Neural cell (in vitro differentiated cells): ENCODE results near the gene MLPH. TPM values are rescaled to one million over a fixed set of nuclear protein-coding genes. Genes with fewer than 3 reads are reported as not detected.

Experiments used
- H2AFZ ChIP-seq: fragments of 200-600, 300-800 bp; sonication (generic), shearing (Covaris generic); 2 replicates; pipeline ENCODE4 v1.6.0; 2014; ENCODE audit warnings: low read depth, mild to moderate bottlenecking, antibody characterized with exemption, low read length, moderate library complexity
- H3F3A ChIP-seq: fragments of 200-600 bp; shearing (Covaris generic); 2 replicates; pipeline ENCODE4 v1.6.1; 2016; ENCODE audit warnings: mild to moderate bottlenecking, moderate library complexity, mixed read lengths, antibody characterized with exemption, low read length; ENCODE audit not compliant: insufficient read depth, poor library complexity, severe bottlenecking
- H3K27ac ChIP-seq: fragments of 200-600, 300-800 bp; sonication (generic), shearing (Covaris generic); 2 replicates; pipeline ENCODE4 v1.5.1; 2014; ENCODE audit warnings: mild to moderate bottlenecking, low read length, moderate library complexity
- H3K27me3 ChIP-seq: fragments of 300-800, 200-600 bp; sonication (generic), shearing (Covaris generic); 2 replicates; pipeline ENCODE4 v1.6.0; 2014; ENCODE audit warnings: mild to moderate bottlenecking, low read depth, low read length, moderate library complexity; ENCODE audit not compliant: insufficient read depth
- H3K36me3 ChIP-seq: fragments of 300-800, 200-600 bp; sonication (generic), shearing (Covaris generic); 2 replicates; pipeline ENCODE4 v1.5.1; 2014; ENCODE audit warnings: mild to moderate bottlenecking, antibody characterized with exemption, low read length, moderate library complexity; ENCODE audit not compliant: insufficient read depth
- H3K4me2 ChIP-seq: fragments of 300-800, 200-600 bp; sonication (generic), shearing (Covaris generic); 2 replicates; pipeline ENCODE4 v1.6.0; 2014; ENCODE audit warnings: mild to moderate bottlenecking, low read length
- H3K4me3 ChIP-seq: fragments of 300-800, 200-600 bp; sonication (generic), shearing (Covaris generic); 2 replicates; pipeline ENCODE4 v1.5.1; 2014; ENCODE audit warnings: mild to moderate bottlenecking, low read length, moderate library complexity
- H3K79me2 ChIP-seq: fragments of 200-600 bp; shearing (Covaris generic); replicated peaks from 2 replicates; pipeline ENCODE4 v1.6.0; 2014; ENCODE audit warnings: mild to moderate bottlenecking, low read length, moderate library complexity; ENCODE audit not compliant: insufficient read depth
- H3K9ac ChIP-seq: fragments of 300-800, 200-600 bp; sonication (generic), shearing (Covaris generic); 2 replicates; pipeline ENCODE4 v1.6.1; 2016; ENCODE audit warnings: mild to moderate bottlenecking, low read length, mixed read lengths
- H3K9me2 ChIP-seq: fragments of 200-600 bp; shearing (Covaris generic); 2 replicates; pipeline ENCODE4 v1.6.1; 2016; ENCODE audit warnings: mild to moderate bottlenecking, low read length, mixed read lengths; ENCODE audit not compliant: insufficient read depth
- H3K9me3 ChIP-seq: fragments of 200-600, 300-800 bp; sonication (generic), shearing (Covaris generic); 2 replicates; pipeline ENCODE4 v1.6.1; 2016; ENCODE audit warnings: mild to moderate bottlenecking, mixed run types, low read length, moderate library complexity, mixed read lengths
- H4K20me1 ChIP-seq: fragments of 200-600 bp; shearing (Covaris generic); 2 replicates; pipeline ENCODE4 v1.6.1; 2016; ENCODE audit warnings: mild to moderate bottlenecking, mixed run types; ENCODE audit not compliant: insufficient read depth
- CTCF ChIP-seq: fragments of 450-650 bp; IDR thresholded peaks from 2 replicates; pipeline ENCODE4 v1.5.1; 2014; ENCODE audit warnings: antibody characterized with exemption, mild to moderate bottlenecking, moderate library complexity; ENCODE audit not compliant: poor library complexity, severe bottlenecking
- EP300 ChIP-seq: fragments of 450-650 bp; conservative IDR thresholded peaks from 2 replicates; pipeline ENCODE4 v1.6.1; 2014; ENCODE audit warnings: antibody characterized with exemption, mild to moderate bottlenecking, moderate library complexity; ENCODE audit not compliant: poor library complexity, severe bottlenecking
- EZH2 ChIP-seq: fragments of 200-600, 300-800 bp; shearing (Covaris generic), sonication (generic); IDR thresholded peaks from 2 replicates; pipeline ENCODE4 v1.6.1; 2014; ENCODE audit warnings: antibody characterized with exemption, low read length, borderline replicate concordance, mild to moderate bottlenecking; ENCODE audit not compliant: insufficient read depth, poor library complexity, severe bottlenecking
- MXI1 ChIP-seq: fragments of 450-650 bp; conservative IDR thresholded peaks from 2 replicates; pipeline ENCODE4 v1.6.1; 2014; ENCODE audit warnings: antibody characterized with exemption, mild to moderate bottlenecking; ENCODE audit not compliant: poor library complexity, severe bottlenecking
- POLR2AphosphoS5 ChIP-seq: IDR thresholded peaks from 2 replicates; pipeline ENCODE4 v1.6.1; 2012
- RAD21 ChIP-seq: fragments of 450-650 bp; conservative IDR thresholded peaks from 2 replicates; pipeline ENCODE4 v1.6.1; 2014; ENCODE audit warnings: antibody characterized with exemption, mild to moderate bottlenecking, moderate library complexity
- REST ChIP-seq: IDR thresholded peaks from 2 replicates; pipeline ENCODE4 v1.6.1; 2012; ENCODE audit warnings: borderline replicate concordance
- SMC3 ChIP-seq: fragments of 450-650 bp; conservative IDR thresholded peaks from 2 replicates; pipeline ENCODE4 v1.6.1; 2014; ENCODE audit warnings: antibody characterized with exemption, mild to moderate bottlenecking, moderate library complexity; ENCODE audit not compliant: poor library complexity
- TAF1 ChIP-seq: IDR thresholded peaks from 2 replicates; pipeline ENCODE4 v1.6.1; 2012; ENCODE audit warnings: low read depth
- polyA plus RNA-seq: library from polyadenylated mRNA; depleted of rRNA; stranded (reverse); fragments of >200 nt; gene quantifications from 2 replicates; pipeline ENCODE4 v1.2.3, GENCODE V29; 2014

Gene MLPH
- polyA plus RNA-seq, 1 donor from 2014 or later, result not detected

GRCh38 chr2:237536617-237537016 is 49.6 kb downstream of the MLPH start:
- H3K9me3 ChIP-seq, result no peaks in the 10 kb centered on the region

GRCh38 chr2:237538001-237538720 is 51.1 kb downstream of the MLPH start:
- no peaks in the 10 kb centered on the region for H3K36me3 ChIP-seq
- H3K79me2 ChIP-seq, result no peaks in the 10 kb centered on the region
- no peaks in the 10 kb centered on the region for H4K20me1 ChIP-seq
- no peaks in the 10 kb centered on the region for H3K27me3 ChIP-seq
- H3K9me3 ChIP-seq, result no peaks in the 10 kb centered on the region
- no peak overlapping the region for H2AFZ ChIP-seq
- no peak overlapping the region for H3K4me2 ChIP-seq
- H3K27ac ChIP-seq, result no peak overlapping the region
- no peak overlapping the region for H3K4me3 ChIP-seq
- H3F3A ChIP-seq, result no peaks in the 10 kb centered on the region
- no peaks in the 10 kb centered on the region for H3K9me2 ChIP-seq
- no peak overlapping the region for H3K9ac ChIP-seq
- TF ChIP-seq EZH2 (no peak), TAF1 (no peak), REST (no peak), EP300 (no peak), CTCF (no peak)

More at GRCh38 chr2:237536617-237537016, 49.6 kb downstream of the MLPH start:
- Histone ChIP-seq H3K79me2 (no peaks in the 10 kb centered on the region), H3K4me3 (no peak overlapping the region), H3K27ac (no peak overlapping the region), H3K9ac (no peak overlapping the region), H3K4me2 (no peak overlapping the region), H3K9me2 (no peaks in the 10 kb centered on the region), H3F3A (no peaks in the 10 kb centered on the region), H2AFZ (no peak overlapping the region), H3K36me3 (no peaks in the 10 kb centered on the region), H4K20me1 (no peaks in the 10 kb centered on the region), H3K27me3 (no peaks in the 10 kb centered on the region)
- TF ChIP-seq CTCF, result no peak
- no peak for TF ChIP-seq SMC3
- TF ChIP-seq RAD21, result no peak
- TF ChIP-seq TAF1, result no peak
- no peak for TF ChIP-seq EZH2
- TF ChIP-seq REST, result no peak
- TF ChIP-seq POLR2AphosphoS5, result no peak
- TF ChIP-seq EP300, result no peak
- TF ChIP-seq MXI1, result no peak
